Stimulated activated naive CD8-positive, alpha-beta T cell treated with anti-CD3 and anti-CD28 coated beads, Interleukin-15, Interleukin-2, amounts not matched to agents 100 ng/mL and 50 ng/mL, for 24 hours (primary cell): ENCODE data around the gene ULK2.

ENCODE experiments used
- H3K27ac Mint-ChIP-seq: one replicate; pipeline ENCODE4 v1.8.0; 2021; ENCODE audit warnings: mild to moderate bottlenecking, mixed read lengths
- H3K27me3 Mint-ChIP-seq: one replicate; pipeline ENCODE4 v1.8.0; 2021; ENCODE audit warnings: mixed read lengths
- H3K36me3 Mint-ChIP-seq: one replicate; pipeline ENCODE4 v1.8.0; 2021; ENCODE audit warnings: low read depth, mixed read lengths
- H3K4me1 Mint-ChIP-seq: one replicate; pipeline ENCODE4 v1.8.0; 2021; ENCODE audit warnings: low read depth, mixed read lengths
- H3K4me3 Mint-ChIP-seq: one replicate; pipeline ENCODE4 v1.8.0; 2021; ENCODE audit warnings: mild to moderate bottlenecking, mixed read lengths
- H3K9me3 Mint-ChIP-seq: one replicate; pipeline ENCODE4 v1.8.0; 2021; ENCODE audit warnings: mixed read lengths

ULK2 gene

GRCh38 chr17:19724501-19725420, 143.0 kb downstream of the ULK2 start:
- Mint-ChIP-seq H3K36me3 (no peaks in the 10 kb centered on the region), H3K27ac (peak overlapping the region; percentile 28), H3K4me1 (peaks cover 18% of the 10 kb centered on the region), H3K27me3 (peaks cover 8% of the 10 kb centered on the region), H3K9me3 (no peaks in the 10 kb centered on the region), H3K4me3 (peak overlapping the region; percentile 40)

GRCh38 chr17:19723964-19724363, 143.8 kb downstream of the ULK2 start:
- Mint-ChIP-seq H3K27me3 (peaks cover 8% of the 10 kb centered on the region), H3K9me3 (no peaks in the 10 kb centered on the region), H3K27ac (no peak overlapping the region), H3K36me3 (no peaks in the 10 kb centered on the region), H3K4me3 (no peak overlapping the region), H3K4me1 (peaks cover 18% of the 10 kb centered on the region)
